K562 (cell line): Measurements from ENCODE around the gene SLC9A1.

ENCODE experiments used
- EZH2 ChIP-seq: IDR thresholded peaks from 2 replicates; pipeline ENCODE4 v1.6.1; 2012; ENCODE audit warnings: low read depth, mild to moderate bottlenecking, inconsistent platforms, low read length, borderline replicate concordance
- NFRKB ChIP-seq: fragments of 450-650 bp; IDR thresholded peaks from 2 replicates; pipeline ENCODE4 v1.6.1; 2016; ENCODE audit warnings: low read depth
- POLR2A ChIP-seq: fragments of 450-650 bp; conservative IDR thresholded peaks from 2 replicates; pipeline ENCODE4 v1.6.1; 2016
- POLR2AphosphoS2 ChIP-seq: IDR thresholded peaks from 2 replicates; pipeline ENCODE4 v1.6.1; 2012; ENCODE audit warnings: low read length, improper control_type of control experiment
- POLR2AphosphoS5 ChIP-seq: IDR thresholded peaks from 2 replicates; pipeline ENCODE4 v1.6.1; 2011; ENCODE audit warnings: mild to moderate bottlenecking, low read depth, low read length, moderate library complexity; ENCODE audit not compliant: control insufficient read depth, insufficient read depth
- ZBTB1 ChIP-seq: sonication (generic); formaldehyde crosslinking; IDR thresholded peaks from 2 replicates; pipeline ENCODE4 v1.8.1; 2023; ENCODE audit warnings: missing genetic modification reagents, low read depth, mild to moderate bottlenecking, borderline replicate concordance
- ZNF121 ChIP-seq: sonication (generic); formaldehyde crosslinking; conservative IDR thresholded peaks from 2 replicates; pipeline ENCODE4 v1.8.0; 2022; ENCODE audit warnings: missing genetic modification reagents
- TF ChIP-seq, protein P1 (sequence below), 3 experiments: IDR thresholded peaks in 2 of 3; conservative IDR thresholded peaks in 1 of 3; 2 replicates each; pipeline ENCODE4 v1.5.1; 2011 to 2012; ENCODE audit warnings: low read length in 3 of 3, mild to moderate bottlenecking in 3 of 3, control low read depth in 2 of 3, improper control_type of control experiment in 1 of 3, inconsistent platforms in 1 of 3, low read depth in 1 of 3, mixed read lengths in 1 of 3, moderate library complexity in 1 of 3; ENCODE audit not compliant: insufficient read depth in 2 of 3
- TF ChIP-seq, protein P2 (sequence below): fragments of 250-450 bp; sonication (Bioruptor Pico); IDR thresholded peaks from 2 replicates; pipeline ENCODE4 v1.5.0; 2020; ENCODE audit warnings: mild to moderate bottlenecking, borderline replicate concordance

DNA sequence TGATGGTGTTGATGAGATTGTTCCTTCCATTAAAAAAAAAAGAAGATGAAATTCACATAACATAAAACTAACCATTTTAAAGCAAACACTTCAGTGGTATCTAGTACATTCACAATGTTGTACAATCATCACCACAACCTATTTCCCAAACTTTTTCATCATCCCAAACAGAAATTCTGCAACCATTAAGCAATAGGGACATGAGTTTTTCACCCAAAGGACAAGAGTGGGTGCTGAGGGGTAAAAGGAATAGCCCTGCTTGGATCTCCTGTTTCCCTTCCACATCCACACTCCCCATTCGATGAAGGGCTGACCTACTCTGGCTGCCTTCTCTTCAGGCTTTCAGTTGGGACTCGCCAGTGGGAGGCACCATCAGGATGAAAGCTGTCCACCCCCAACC is 59.3 kb downstream of the SLC9A1 start:
- TF ChIP-seq, protein P1, sequence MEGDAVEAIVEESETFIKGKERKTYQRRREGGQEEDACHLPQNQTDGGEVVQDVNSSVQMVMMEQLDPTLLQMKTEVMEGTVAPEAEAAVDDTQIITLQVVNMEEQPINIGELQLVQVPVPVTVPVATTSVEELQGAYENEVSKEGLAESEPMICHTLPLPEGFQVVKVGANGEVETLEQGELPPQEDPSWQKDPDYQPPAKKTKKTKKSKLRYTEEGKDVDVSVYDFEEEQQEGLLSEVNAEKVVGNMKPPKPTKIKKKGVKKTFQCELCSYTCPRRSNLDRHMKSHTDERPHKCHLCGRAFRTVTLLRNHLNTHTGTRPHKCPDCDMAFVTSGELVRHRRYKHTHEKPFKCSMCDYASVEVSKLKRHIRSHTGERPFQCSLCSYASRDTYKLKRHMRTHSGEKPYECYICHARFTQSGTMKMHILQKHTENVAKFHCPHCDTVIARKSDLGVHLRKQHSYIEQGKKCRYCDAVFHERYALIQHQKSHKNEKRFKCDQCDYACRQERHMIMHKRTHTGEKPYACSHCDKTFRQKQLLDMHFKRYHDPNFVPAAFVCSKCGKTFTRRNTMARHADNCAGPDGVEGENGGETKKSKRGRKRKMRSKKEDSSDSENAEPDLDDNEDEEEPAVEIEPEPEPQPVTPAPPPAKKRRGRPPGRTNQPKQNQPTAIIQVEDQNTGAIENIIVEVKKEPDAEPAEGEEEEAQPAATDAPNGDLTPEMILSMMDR (IDR thresholded peaks at IDR 0.05 in 2 of 3, conservative IDR thresholded peaks at IDR 0.05 in 1 of 3; ENCODE audit: insufficient read depth in 2 of 3, low read depth in 1 of 3, low read length in 3 of 3) = peak in 2 of 3 experiments; percentile 9 to 27; a peak in 2 of 6 replicates
- no peak for TF ChIP-seq ZNF121 (CRISPR knock-in tag)
- no peak for TF ChIP-seq POLR2AphosphoS5
- TF ChIP-seq EZH2 = no peak
- no peak for TF ChIP-seq POLR2AphosphoS2
- TF ChIP-seq ZBTB1 (CRISPR knock-in tag) = no peak
- no peak for TF ChIP-seq POLR2A
- TF ChIP-seq, protein P2, sequence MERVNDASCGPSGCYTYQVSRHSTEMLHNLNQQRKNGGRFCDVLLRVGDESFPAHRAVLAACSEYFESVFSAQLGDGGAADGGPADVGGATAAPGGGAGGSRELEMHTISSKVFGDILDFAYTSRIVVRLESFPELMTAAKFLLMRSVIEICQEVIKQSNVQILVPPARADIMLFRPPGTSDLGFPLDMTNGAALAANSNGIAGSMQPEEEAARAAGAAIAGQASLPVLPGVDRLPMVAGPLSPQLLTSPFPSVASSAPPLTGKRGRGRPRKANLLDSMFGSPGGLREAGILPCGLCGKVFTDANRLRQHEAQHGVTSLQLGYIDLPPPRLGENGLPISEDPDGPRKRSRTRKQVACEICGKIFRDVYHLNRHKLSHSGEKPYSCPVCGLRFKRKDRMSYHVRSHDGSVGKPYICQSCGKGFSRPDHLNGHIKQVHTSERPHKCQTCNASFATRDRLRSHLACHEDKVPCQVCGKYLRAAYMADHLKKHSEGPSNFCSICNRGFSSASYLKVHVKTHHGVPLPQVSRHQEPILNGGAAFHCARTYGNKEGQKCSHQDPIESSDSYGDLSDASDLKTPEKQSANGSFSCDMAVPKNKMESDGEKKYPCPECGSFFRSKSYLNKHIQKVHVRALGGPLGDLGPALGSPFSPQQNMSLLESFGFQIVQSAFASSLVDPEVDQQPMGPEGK (CRISPR knock-in tag) = no peak
- TF ChIP-seq NFRKB = no peak
